Thoracic aorta (tissue), 2 donors: ENCODE measurements around the gene ENTREP3. TPM values are rescaled to one million over a fixed set of nuclear protein-coding genes. Genes with fewer than 3 reads are reported as not detected.

ENCODE experiments used
- ATAC-seq: fragments of 150-250 bp; one replicate; pipeline ENCODE4 v1.8.0; 2017; ENCODE audit warnings: low read depth; ENCODE audit not compliant: insufficient number of reproducible peaks, low FRiP score
- DNase-seq: peaks from one replicate; pipeline ENCODE4 v3.0.0-alpha.2; 2020; ENCODE audit warnings: low spot score
- H3K27ac ChIP-seq, 2 donors: fragments of 200-600 bp; sonication (generic); 1 replicate in 1 of 2; 2 replicates in 1 of 2; pipeline ENCODE4 v1.5.1; 2016; ENCODE audit warnings: mild to moderate bottlenecking in 2 of 2, moderate library complexity in 2 of 2
- H3K27me3 ChIP-seq: fragments of 200-600 bp; sonication (generic); replicated peaks from 2 replicates; pipeline ENCODE4 v1.6.0; 2016; ENCODE audit warnings: mild to moderate bottlenecking; ENCODE audit not compliant: insufficient read depth
- H3K36me3 ChIP-seq: fragments of 200-600 bp; sonication (generic); one replicate; pipeline ENCODE4 v1.5.1; 2016
- H3K4me1 ChIP-seq, 2 donors: fragments of 200-600 bp; sonication (generic); 1 replicate in 1 of 2; 2 replicates in 1 of 2; pipeline versions ENCODE4 v1.5.1 to v1.6.0; 2016; ENCODE audit warnings: low read depth in 2 of 2, mild to moderate bottlenecking in 1 of 2; ENCODE audit not compliant: control insufficient read depth in 1 of 2
- H3K4me3 ChIP-seq: fragments of 200-600 bp; sonication (generic); 2 replicates; pipeline ENCODE4 v1.5.1; 2016; ENCODE audit warnings: mild to moderate bottlenecking
- H3K9me3 ChIP-seq: fragments of 200-600 bp; sonication (generic); 2 replicates; pipeline ENCODE4 v1.5.1; 2016
- total RNA-seq, 2 donors: library from RNA; depleted of rRNA; stranded (reverse); fragments of >200 nt; gene quantifications; one replicate each; pipeline versions ENCODE4 v1.1.0 to v1.2.3, GENCODE V29; 2016
- TF ChIP-seq, protein P1 (sequence below): fragments of 200-600 bp; sonication (generic); IDR thresholded peaks from one replicate; pipeline ENCODE4 v1.5.1; 2019; ENCODE audit warnings: antibody characterized with exemption

The ENTREP3 gene
- total RNA-seq, 2 donors from 2014 or later, result 14.7 to 16.1 TPM

DNA sequence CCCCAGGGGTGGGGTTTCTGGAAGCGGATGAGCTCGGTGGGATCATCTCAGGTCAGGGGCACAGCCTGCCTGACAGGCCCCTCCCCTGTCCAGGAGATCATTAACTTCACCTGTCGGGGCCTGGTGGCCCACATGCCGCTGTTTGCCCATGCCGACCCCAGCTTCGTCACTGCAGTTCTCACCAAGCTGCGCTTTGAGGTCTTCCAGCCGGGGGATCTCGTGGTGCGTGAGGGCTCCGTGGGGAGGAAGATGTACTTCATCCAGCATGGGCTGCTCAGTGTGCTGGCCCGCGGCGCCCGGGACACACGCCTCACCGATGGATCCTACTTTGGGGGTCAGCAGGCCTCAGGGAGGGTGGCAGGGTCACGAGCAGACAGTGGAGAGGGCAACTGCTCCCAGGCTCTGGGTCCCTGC, 30.4 kb upstream of the ENTREP3 start:
- H3K4me3 ChIP-seq, result no peak overlapping the region
- no peaks in the 10 kb centered on the region for H3K4me1 ChIP-seq
- no peak for ATAC-seq
- TF ChIP-seq, protein P1, sequence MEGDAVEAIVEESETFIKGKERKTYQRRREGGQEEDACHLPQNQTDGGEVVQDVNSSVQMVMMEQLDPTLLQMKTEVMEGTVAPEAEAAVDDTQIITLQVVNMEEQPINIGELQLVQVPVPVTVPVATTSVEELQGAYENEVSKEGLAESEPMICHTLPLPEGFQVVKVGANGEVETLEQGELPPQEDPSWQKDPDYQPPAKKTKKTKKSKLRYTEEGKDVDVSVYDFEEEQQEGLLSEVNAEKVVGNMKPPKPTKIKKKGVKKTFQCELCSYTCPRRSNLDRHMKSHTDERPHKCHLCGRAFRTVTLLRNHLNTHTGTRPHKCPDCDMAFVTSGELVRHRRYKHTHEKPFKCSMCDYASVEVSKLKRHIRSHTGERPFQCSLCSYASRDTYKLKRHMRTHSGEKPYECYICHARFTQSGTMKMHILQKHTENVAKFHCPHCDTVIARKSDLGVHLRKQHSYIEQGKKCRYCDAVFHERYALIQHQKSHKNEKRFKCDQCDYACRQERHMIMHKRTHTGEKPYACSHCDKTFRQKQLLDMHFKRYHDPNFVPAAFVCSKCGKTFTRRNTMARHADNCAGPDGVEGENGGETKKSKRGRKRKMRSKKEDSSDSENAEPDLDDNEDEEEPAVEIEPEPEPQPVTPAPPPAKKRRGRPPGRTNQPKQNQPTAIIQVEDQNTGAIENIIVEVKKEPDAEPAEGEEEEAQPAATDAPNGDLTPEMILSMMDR, result no peak
- DNase-seq, result no peak
- no peaks in the 10 kb centered on the region for H3K27me3 ChIP-seq
- no peaks in the 10 kb centered on the region for H3K36me3 ChIP-seq
- H3K27ac ChIP-seq, result no peak overlapping the region
- H3K9me3 ChIP-seq, result no peaks in the 10 kb centered on the region

DNA sequence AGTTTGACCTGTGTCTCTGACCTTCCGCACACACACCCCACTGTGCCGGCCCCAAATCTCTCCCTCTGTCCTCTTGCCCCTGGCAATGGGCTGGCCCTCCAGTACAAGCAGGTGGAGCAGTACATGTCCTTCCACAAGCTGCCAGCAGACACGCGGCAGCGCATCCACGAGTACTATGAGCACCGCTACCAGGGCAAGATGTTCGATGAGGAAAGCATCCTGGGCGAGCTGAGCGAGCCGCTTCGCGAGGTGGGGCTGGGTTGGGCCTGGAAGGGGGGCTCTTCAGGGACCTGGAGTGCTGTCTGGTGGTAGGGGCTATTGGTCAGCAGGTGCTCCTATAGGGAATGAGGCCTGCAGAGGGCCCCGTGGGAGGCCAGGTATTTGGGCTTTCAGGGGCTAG, 29.8 kb upstream of the ENTREP3 start:
- DNase-seq (no peak), ATAC-seq (no peak)
- Histone ChIP-seq H3K4me3 (no peak overlapping the region), H3K9me3 (no peaks in the 10 kb centered on the region), H3K36me3 (no peaks in the 10 kb centered on the region), H3K4me1 (no peaks in the 10 kb centered on the region), H3K27me3 (no peaks in the 10 kb centered on the region), H3K27ac (no peak overlapping the region)
- TF ChIP-seq, protein P1, result no peak

DNA sequence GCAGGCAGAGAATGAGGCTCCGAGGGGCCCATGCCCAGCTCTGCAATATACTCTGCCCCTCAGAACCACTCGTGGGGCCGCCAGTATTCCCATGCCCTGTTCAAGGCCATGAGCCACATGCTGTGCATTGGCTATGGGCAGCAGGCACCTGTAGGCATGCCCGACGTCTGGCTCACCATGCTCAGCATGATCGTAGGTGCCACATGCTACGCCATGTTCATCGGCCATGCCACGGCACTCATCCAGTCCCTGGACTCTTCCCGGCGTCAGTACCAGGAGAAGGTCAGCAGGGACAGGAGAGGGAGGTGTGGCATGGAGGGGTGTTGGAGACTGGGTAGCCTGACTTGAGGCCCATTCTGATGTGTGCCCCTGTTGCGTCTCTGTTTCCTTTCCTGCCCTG, 29.2 kb upstream of the ENTREP3 start:
- H3K4me1 ChIP-seq, result no peaks in the 10 kb centered on the region
- no peak for ATAC-seq
- no peaks in the 10 kb centered on the region for H3K27me3 ChIP-seq
- no peaks in the 10 kb centered on the region for H3K9me3 ChIP-seq
- no peak for DNase-seq
- no peaks in the 10 kb centered on the region for H3K36me3 ChIP-seq
- no peak overlapping the region for H3K27ac ChIP-seq
- no peak overlapping the region for H3K4me3 ChIP-seq
- TF ChIP-seq, protein P1, result no peak

DNA sequence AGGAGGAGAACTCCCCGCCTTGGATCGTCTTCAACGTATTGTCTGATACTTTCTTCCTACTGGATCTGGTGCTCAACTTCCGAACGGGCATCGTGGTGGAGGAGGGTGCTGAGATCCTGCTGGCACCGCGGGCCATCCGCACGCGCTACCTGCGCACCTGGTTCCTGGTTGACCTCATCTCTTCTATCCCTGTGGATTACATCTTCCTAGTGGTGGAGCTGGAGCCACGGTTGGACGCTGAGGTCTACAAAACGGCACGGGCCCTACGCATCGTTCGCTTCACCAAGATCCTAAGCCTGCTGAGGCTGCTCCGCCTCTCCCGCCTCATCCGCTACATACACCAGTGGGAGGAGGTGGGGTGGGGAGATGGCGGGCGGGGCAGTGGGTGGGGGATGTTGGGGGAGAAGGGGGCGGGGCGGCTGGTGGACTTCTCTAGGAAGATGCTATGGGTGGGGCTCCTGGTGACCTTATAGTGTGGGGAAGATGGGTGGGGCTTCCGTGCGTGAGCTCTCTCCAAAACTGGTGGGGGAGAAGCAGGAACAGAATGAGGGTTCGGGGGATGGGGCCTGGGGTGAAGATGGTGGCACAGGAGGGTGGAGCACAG, 27.3 kb upstream of the ENTREP3 start:
- Histone ChIP-seq H3K27me3 (no peaks in the 10 kb centered on the region), H3K27ac (no peak overlapping the region), H3K4me1 (peaks cover 6 to 9% of the 10 kb centered on the region in 2 donors), H3K4me3 (no peak overlapping the region), H3K36me3 (no peaks in the 10 kb centered on the region), H3K9me3 (no peaks in the 10 kb centered on the region)
- DNase-seq (no peak), ATAC-seq (no peak)
- TF ChIP-seq, protein P1, result no peak

DNA sequence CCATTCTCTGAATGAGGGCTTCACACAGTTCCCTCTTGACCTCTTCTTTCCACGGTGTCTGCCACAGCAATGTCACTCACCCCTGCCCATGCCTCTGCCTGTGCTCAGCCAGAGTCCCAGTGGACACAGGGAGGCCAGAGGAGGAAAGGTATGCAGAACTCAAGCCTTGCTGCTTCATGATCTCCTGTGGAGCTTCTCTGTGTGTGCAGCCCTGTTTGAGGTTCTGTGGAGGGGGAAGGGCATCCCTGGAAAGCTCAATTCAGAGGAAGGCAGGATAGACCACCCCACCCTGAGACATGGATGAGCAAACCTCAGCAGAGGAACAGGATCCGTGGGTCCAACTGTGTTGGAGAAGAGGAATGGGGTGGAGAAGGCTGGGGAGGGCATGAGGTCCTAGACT, 24.0 kb upstream of the ENTREP3 start:
- ATAC-seq (no peak), DNase-seq (no peak)
- TF ChIP-seq, protein P1, result no peak
- H3K36me3 ChIP-seq, result no peaks in the 10 kb centered on the region
- H3K27me3 ChIP-seq, result no peaks in the 10 kb centered on the region
- no peak overlapping the region for H3K27ac ChIP-seq
- H3K9me3 ChIP-seq, result no peaks in the 10 kb centered on the region
- H3K4me1 ChIP-seq, result peaks cover 11 to 14% of the 10 kb centered on the region in 2 donors
- H3K4me3 ChIP-seq, result no peak overlapping the region
